GM18873 (cell line): Measurements from ENCODE around the gene CAPN15.

ENCODE experiments used
- ATAC-seq: cut with Tn5 transposase; IDR thresholded peaks from one replicate; pipeline ENCODE4 v1.9.1; 2021; ENCODE audit warnings: mild to moderate bottlenecking, moderate library complexity, moderate number of reproducible peaks; ENCODE audit not compliant: unreplicated experiment, low FRiP score

Gene CAPN15

GRCh38 chr16:524274-525040 is 3.1 kb upstream of the CAPN15 start:
- ATAC-seq, result no peak

DNA sequence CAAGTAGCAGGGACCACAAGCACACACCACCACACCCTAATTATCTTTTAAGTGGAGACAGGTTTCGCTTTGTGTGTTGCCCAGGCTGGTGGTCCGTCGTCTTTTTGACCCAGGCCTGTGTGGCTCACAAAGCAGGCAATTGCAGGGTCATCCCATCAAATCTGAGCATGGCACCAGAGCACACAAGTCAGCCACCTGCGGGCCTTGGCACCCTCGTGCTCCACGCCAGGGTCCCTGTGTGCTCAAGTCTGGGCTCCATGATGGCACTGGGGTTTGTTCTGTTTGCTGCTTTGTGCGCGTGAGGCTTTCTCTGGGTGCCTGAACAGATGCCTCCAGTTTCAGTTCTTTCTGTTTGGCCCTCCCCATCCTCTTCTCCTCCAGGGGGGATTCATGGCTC is 2.4 kb upstream of the CAPN15 start:
- no peak for ATAC-seq

DNA sequence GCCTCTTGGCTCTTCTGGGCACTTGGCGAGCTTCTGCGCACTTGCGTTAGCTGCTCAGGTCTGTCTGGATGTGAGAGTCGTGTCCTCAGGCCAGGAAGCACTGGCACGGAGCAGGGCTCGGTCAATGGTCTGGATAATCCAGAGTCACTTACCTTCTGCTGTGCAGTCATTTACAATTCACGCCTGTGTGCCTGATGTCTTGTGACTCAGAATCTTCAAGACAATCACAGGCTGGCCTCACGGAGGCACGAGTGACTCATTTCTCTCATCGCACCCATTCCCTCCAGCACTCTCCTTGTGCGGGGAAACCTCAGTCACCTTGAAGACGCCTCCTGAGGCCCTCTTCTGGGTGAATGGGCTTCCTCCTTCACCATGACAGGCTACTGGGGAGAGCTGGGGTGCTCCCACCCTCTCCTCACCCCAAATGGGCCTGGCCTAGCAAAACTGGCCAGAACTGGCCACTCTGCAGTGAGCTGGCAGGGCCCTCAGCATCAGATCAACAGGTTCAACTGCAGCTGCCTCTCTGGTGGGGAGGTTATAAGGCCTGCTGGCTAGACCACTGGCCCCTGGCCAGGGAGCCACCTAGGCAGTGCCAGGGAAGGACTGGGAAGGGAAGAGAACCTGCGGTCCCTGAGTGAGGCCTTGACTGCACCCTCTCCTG is 1.9 kb upstream of the CAPN15 start:
- ATAC-seq, result no peak

GRCh38 chr16:526181-527014 is 1.1 kb upstream of the CAPN15 start:
- no peak for ATAC-seq

- no peak for ATAC-seq
These were observed 849 bp downstream of the CAPN15 start for GRCh38 chr16:528111-529011.

DNA sequence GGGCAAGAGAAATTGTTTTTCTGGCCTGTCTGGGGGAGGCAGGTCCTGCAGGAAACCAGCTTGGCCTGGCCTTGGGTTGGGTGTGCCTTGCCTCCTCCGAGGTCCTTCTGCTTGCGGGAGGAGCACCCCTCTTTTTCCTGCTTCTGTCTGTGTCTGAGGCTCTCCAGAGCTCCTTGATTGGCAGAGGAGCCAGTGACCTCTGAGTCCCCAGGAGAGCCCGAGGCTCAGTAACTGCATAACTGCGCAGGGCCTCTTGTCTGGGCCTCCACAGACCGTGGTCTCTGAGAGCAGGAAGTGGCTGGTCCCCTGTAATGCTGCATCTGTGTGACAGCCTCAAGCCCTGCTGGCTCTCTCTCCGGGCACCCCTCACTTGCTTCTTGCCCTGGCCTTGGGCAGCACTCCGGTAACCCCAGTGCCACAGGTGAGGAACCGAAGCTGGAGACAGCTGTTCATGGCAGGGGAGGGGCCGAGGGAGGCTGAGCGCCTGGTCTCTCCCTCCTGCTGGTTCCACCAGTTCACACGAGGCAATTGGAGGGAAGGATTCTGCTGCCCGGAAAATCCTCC is 1.6 kb downstream of the CAPN15 start:
- no peak for ATAC-seq

- ATAC-seq, result no peak
These were observed 2.8 kb downstream of the CAPN15 start for GRCh38 chr16:530111-530817.

GRCh38 chr16:531494-532125 is 4.1 kb downstream of the CAPN15 start:
- ATAC-seq, result no peak

DNA sequence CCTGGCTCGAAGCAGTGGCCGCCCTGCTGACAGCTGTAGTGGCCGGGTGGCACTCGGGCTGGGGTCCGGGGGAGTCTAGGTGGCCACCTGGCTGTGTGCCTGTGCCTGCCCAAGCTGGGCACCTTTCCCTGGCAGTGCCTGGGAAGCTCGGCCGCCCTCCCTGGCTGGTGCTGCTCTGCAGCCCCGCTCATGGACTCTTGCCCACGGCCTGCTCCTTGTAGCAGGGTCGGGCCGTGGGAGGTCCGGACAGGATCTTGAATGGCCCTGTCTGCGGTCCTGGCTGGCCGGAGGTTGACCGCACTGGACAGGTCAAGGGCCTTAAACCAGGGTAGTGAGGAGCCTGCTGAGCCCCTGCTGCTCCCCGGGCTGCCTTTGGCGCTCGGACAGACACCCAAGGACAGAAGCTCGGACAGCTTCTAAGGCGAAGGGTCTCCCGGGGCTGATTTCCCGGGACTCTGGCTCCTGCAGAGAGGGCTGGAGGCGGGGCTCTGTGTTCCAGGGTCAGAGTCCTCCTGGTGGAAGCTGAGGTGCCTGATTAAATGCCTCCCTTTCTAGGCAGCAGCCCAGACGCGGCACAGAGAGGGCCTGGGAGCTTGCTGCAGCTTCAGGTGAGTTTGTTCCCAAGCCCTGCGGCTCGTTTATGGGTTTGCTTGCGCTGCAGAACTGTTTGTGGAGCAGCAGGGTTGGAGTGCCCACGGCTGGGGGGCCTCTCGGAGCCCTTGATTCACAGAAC is 6.0 kb downstream of the CAPN15 start:
- ATAC-seq, result no peak

GRCh38 chr16:534135-534534 is 6.6 kb downstream of the CAPN15 start:
- ATAC-seq, result no peak

DNA sequence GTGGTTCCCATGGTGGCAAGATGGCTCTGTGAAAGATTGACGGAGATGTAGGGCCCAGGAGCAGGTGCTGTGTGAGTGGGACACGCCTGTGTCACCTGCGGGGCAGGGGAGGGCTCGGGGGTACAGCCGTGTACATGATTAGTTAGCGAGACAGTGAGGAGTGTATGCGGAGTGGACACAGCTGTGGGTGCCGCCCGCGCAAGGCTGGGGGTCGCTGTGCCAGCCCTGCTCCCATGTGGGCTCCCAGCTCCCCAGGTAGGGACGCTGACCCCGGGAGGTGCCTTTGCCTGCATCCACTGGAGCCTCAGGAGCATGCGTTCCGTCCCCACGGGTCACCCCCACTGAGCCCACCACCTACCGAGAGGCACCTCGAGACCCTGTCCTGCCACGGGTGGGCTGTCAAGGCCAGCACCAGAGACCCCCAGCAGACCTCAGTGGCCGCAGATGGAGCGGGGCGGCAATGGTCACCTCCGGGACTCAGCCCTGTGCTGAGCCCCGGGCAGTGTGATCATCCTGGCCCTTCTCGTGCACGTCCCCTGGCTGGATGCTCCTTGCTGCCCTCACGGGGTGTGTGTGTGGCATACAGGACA is 7.4 kb downstream of the CAPN15 start:
- no peak for ATAC-seq

GRCh38 chr16:535446-536405 is 8.2 kb downstream of the CAPN15 start:
- ATAC-seq, result no peak

DNA sequence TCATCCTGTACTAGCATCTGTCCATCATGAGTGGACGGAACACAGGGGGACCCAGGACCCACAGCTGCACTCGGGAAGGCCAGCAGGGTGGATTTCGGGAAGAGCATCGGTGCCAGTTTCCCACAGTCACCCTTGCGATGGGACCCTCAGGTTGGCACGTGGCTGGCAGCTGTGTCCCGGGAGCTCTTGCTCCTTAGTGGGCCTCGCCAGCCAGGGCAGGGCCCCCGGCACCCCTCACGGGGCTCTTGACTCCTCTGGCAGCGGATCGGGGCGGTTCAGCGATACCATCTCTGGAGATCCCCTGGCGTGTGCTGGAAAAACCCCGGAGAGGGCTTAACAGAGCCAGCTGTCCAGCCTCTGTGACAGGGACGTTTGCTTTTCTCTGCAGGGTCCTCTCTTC is 9.2 kb downstream of the CAPN15 start:
- ATAC-seq, result no peak

GRCh38 chr16:537415-538335 is 10.2 kb downstream of the CAPN15 start:
- no peak for ATAC-seq

DNA sequence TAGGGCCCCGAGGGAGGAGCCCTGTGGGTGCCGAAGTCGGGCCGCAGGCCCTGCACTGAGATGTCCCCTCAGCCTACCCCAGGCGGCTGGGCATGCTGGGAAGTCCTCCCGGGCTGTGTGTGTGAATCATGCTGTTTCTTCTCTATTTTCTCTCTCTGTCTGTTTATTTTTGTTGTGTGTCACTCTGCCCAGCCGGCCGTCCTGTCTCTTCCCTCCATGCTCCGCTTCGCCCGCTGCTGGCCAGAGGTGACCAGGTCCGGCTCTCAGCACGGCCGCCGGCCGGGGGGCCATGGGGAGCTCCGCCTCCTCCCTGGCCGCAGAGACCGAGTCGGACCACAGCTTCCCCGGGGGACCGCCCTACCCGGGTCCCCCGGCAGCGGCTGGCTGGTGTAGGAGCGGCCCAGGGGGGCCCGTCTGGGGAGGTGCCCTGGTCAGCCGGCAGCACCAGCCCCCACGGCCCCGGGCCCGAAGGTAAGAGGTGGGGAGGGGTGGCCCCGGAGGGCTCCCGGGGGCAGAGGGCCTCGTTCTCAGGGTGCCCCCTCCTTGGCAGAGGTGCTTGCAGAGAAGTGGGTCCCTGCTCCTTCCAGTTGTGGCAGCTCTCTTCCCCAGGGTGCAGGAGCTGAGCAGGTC is 12.5 kb downstream of the CAPN15 start:
- ATAC-seq, result no peak
